WI38 (cell line): ENCODE measurements around the gene ABCB9.
A peak's percentile ranks its signal among the peaks of the same experiment; 100 is the strongest.
"Not testable (repeated sequence)": the region's sequence is repeated elsewhere in the genome, so short reads cannot be mapped to it uniquely, and the experiment has no call there.

Experiments used
- H3K4me3 ChIP-seq: 2 replicates; pipeline ENCODE4 v1.5.1; 2011; ENCODE audit warnings: low read depth, mild to moderate bottlenecking, control low read depth, low read length
- TF ChIP-seq, protein P1 (sequence below): IDR thresholded peaks from 2 replicates; pipeline ENCODE4 v1.5.1; 2012; ENCODE audit warnings: low read depth, mild to moderate bottlenecking, control low read depth, low read length

Gene ABCB9

DNA sequence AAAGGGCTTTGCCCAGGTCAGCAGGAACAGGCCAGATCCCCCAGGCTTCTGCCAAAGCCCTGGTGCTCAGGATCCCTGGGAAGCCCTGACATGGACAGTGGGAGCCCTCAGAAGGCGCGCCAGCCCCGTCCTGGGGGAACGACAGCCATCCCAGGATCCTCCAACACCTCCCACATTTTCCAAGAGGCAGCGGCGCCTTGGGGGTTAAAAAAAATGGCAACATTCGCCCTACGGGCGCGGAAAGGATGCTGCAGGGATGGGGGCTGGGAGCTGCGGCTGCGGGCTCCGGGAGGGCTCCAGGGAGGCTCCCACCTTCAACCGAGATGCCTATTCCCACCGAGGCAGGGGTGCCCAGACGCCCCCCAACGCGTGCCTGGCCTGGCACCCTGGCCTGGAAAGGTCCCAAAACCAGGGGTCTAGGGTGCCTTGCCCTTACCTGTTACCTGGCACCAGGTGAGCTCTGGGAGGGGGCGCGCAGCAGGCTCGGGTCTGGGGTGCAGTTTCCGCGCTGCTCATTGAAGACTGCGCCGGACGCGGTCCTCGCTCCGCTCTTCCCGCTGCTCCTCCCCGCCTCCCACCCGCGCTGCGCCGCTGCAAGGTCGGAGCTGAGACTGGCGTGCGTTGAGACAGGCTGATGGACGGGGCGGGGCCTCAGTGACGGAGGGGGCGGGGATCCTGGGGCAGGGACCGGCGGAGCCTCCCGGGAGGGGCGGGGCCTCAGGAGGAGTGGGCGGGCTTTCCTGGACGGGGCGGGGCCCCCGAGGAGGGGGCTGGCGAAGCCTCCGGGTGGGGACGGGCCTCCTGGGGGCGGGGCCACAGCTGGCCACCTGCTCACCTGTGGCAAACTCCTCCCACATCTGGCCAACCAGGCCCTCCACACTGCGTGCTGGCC, at the start of gene ABCB9:
ABCB9 (minus strand) TSS at position 613 of the 892 bp plus-strand sequence. CDS start 6,228 bp downstream, outside the sequence.
- peak within 1 kb of the TSS; percentile 67 for H3K4me3 ChIP-seq
- TF ChIP-seq, protein P1, sequence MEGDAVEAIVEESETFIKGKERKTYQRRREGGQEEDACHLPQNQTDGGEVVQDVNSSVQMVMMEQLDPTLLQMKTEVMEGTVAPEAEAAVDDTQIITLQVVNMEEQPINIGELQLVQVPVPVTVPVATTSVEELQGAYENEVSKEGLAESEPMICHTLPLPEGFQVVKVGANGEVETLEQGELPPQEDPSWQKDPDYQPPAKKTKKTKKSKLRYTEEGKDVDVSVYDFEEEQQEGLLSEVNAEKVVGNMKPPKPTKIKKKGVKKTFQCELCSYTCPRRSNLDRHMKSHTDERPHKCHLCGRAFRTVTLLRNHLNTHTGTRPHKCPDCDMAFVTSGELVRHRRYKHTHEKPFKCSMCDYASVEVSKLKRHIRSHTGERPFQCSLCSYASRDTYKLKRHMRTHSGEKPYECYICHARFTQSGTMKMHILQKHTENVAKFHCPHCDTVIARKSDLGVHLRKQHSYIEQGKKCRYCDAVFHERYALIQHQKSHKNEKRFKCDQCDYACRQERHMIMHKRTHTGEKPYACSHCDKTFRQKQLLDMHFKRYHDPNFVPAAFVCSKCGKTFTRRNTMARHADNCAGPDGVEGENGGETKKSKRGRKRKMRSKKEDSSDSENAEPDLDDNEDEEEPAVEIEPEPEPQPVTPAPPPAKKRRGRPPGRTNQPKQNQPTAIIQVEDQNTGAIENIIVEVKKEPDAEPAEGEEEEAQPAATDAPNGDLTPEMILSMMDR = no peak

DNA sequence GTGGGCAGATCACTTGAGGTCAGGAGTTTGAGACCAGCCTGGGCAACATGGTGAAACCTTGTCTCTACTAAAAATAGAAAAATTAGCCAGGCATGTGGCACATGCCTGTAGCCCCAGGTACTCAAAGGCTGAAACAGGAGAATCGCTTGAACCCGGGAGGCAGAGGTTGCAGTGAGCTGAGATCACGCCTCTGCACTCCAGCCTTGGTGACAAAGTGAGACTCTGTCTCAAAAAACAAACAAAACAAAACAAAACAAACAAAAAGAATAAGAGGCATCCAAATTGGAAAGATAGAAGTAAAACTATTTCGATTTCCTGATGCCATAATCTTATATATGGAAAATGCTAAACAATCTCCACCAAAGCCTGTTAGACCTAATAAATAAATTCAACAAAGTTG, 48.2 kb upstream of the ABCB9 start:
- H3K4me3 ChIP-seq = not testable (repeated sequence)

DNA sequence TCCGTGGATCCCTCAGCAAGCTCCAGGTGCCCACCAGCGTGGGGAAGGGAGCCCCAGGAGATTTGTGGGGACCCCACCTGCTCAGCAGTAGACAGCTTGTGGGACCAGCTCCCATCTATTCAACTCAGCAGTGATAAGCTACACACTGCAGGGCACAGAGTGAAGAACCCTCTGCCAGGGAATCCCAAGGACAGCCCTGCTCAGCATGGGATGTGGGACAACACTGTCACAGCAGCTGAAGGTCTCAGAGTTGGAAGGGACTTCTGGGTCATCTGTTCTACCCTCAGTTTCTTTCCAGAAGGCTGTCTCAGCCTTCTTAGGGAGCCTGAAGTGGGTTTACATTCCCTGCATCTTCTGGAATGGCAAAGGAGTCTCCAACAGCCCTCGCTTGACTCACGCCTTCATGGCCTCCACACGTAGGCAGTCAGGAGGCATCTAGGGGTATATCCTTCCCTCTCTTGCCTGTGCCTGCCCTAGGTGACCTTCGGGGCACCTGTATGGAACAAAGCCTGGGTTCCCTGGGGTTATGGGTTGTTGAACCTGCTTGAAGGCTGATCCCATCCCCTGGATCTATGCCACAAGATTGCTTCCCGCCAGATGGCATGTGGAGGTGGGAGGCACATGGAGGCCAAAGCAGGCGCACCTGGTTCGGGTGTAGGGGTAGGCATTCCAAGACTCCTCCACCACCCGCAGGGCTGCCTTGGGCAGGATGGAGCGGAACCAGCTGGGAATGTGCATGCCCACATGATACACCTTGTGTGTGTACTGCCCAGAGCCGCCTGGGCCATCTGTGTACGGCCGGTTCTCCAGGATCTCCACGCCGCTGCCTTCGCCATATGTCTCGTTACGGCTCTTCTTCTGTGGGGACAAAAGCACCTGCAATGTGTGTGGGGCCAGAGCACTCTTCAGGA, 47.2 kb upstream of the ABCB9 start:
- H3K4me3 ChIP-seq = no peak overlapping the region
- TF ChIP-seq, protein P1 = no peak

DNA sequence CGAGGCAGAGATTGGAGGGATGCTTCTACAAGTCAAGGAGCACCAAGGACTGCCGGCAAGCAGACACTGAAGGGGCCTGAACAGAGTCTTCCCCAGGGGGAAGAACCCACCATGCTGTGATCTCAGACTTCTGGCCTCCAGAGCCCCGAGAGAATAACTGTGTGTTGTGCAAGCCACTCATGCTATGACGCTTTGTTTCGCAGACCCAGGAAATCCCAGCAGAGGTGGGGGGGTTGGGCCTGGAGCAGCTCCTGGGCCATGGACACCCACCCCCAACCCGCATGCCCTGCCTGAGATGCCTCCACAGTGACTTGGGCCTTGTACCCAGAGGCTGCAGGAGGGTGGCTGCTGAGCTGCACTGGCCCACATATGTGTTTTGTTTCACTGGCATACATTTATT, 45.4 kb upstream of the ABCB9 start:
- TF ChIP-seq, protein P1 = no peak
- H3K4me3 ChIP-seq = no peak overlapping the region

DNA sequence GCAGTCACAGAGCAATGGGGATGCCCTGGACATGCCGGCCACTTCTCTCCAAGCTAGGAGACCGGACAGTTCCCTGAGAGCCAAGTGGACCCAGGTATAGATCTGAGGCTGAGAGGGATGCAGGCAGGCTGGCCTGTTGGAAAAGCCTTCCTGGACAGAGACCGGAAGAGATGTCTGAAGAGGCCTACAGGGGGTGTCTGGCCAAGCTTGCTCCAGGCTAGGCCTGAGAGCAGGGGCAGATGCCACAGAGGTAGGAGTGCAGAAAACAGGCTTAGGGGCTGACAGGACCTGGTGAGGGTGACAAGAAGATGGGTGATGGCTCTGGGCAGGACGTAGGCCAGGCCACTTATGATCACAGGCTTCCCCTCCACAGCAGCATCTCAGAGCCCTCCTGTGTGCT, 44.4 kb upstream of the ABCB9 start:
- H3K4me3 ChIP-seq = no peak overlapping the region
- TF ChIP-seq, protein P1 = no peak

DNA sequence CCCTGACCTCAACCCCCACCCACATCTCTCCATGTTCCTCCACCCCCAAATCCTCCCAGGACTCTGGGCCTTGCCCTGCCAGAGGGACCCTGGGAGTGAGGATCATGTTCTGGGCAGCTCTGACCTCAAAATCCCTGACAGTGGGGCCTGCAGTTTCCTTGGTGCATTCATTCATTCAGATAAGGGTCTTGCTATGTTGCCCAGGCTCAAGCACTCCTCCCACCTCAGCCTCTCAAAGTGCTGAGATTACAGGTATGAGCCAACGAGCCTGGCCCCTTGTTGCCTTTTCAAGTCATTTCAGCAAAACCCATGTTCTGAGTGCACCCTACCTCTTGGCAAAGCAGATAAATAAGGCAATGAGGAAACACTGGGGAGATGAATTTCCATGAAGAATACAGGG, 43.8 kb upstream of the ABCB9 start:
- H3K4me3 ChIP-seq = no peak overlapping the region
- TF ChIP-seq, protein P1 = no peak

DNA sequence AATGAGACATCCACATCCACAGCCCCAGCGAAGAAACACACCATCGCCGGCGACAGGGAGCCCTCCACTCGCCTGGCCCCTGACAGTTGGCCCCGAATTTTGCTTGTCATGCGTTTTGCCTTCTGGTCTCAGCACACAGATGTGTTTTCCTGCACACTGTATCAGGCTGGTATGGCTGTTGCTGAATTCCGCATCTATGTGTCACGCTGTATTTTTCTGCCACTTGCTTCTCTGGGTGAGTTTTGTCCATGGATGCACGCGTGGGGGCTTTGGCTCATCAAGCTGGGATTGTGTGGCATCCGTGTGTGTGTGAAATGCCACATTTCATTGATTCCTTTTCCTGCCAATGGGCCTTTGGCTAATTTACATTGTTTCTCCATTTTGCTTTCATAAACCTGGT, 40.7 kb upstream of the ABCB9 start:
- TF ChIP-seq, protein P1 = no peak
- no peak overlapping the region for H3K4me3 ChIP-seq
